Stimulated activated CD8-positive, alpha-beta memory T cell treated with anti-CD3 and anti-CD28 coated beads, Interleukin-4, amount 100 ng/mL, for 1 hour (primary cell): ENCODE measurements around the gene IP6K2.
"Not testable (repeated sequence)": the region's sequence is repeated elsewhere in the genome, so short reads cannot be mapped to it uniquely, and the experiment has no call there.

ENCODE experiments used
- DNase-seq, 2 donors: peaks; one replicate each; pipeline ENCODE4 v3.0.0-alpha.2; 2020; ENCODE audit warnings: low read depth in 2 of 2, low spot score in 1 of 2

Gene IP6K2

GRCh38 chr3:48733752-48734518 lies 16.9 kb upstream of the IP6K2 start:
- DNase-seq: not testable (repeated sequence)

- no peak for DNase-seq
Measured at GRCh38 chr3:48727511-48727910, 10.5 kb upstream of the IP6K2 start.

- DNase-seq: not testable (repeated sequence)
Measured at GRCh38 chr3:48725185-48725855, 8.3 kb upstream of the IP6K2 start.

GRCh38 chr3:48723725-48724124 lies 6.7 kb upstream of the IP6K2 start:
- no peak for DNase-seq

GRCh38 chr3:48723293-48723692 lies 6.3 kb upstream of the IP6K2 start:
- not testable (repeated sequence) for DNase-seq

GRCh38 chr3:48716508-48716981 lies 476 bp downstream of the IP6K2 start:
- DNase-seq: no peak

GRCh38 chr3:48715174-48715800 lies 1.7 kb downstream of the IP6K2 start:
- no peak for DNase-seq

- DNase-seq: no peak
Measured at GRCh38 chr3:48711727-48712126, 5.3 kb downstream of the IP6K2 start.

- no peak for DNase-seq
Measured at GRCh38 chr3:48709051-48709461, 8.0 kb downstream of the IP6K2 start.

GRCh38 chr3:48708481-48708889 lies 8.5 kb downstream of the IP6K2 start:
- DNase-seq: no peak

GRCh38 chr3:48707157-48707556 lies 9.9 kb downstream of the IP6K2 start:
- DNase-seq: no peak

- no peak for DNase-seq
Measured at GRCh38 chr3:48702320-48702920, 14.6 kb downstream of the IP6K2 start.

- DNase-seq: no peak
Measured at GRCh38 chr3:48700731-48701405, 16.2 kb downstream of the IP6K2 start.

- no peak for DNase-seq
Measured at GRCh38 chr3:48698891-48699290, 18.1 kb downstream of the IP6K2 start.

- DNase-seq: no peak
Measured at GRCh38 chr3:48697952-48698351, 19.1 kb downstream of the IP6K2 start.

- no peak for DNase-seq
Measured at GRCh38 chr3:48696601-48697000, 20.4 kb downstream of the IP6K2 start.

- no peak for DNase-seq
Measured at GRCh38 chr3:48696156-48696555, 20.9 kb downstream of the IP6K2 start.

- no peak for DNase-seq
Measured at GRCh38 chr3:48695393-48695753, 21.6 kb downstream of the IP6K2 start.

- DNase-seq: no peak
Measured at GRCh38 chr3:48694610-48695392, 22.2 kb downstream of the IP6K2 start.

GRCh38 chr3:48693826-48694225 lies 23.2 kb downstream of the IP6K2 start:
- no peak for DNase-seq
